Astrocyte (in vitro differentiated cells and primary cell): Measurements from ENCODE around the gene ANKRD33B. TPM values are rescaled to one million over a fixed set of nuclear protein-coding genes. Genes with fewer than 3 reads are reported as not detected.

ENCODE experiments used
- DNase-seq: peaks from one replicate; pipeline ENCODE4 v3.0.0-alpha.2; 2010; ENCODE audit warnings: low read depth
- FAIRE-seq: peaks from 2 replicates; lab custom pipeline; 2011; peaks lifted over from hg19 to GRCh38; lab: Jason Lieb, UNC
- H2AFZ ChIP-seq: 2 replicates; pipeline ENCODE4 v1.6.0; 2012; ENCODE audit warnings: low read depth, low read length, inconsistent platforms
- H3K27ac ChIP-seq: 2 replicates; pipeline ENCODE4 v1.5.1; 2011; ENCODE audit warnings: low read depth, low read length, inconsistent platforms
- H3K27me3 ChIP-seq: 2 replicates; pipeline ENCODE4 v1.6.0; 2011; ENCODE audit warnings: low read length, inconsistent platforms; ENCODE audit not compliant: insufficient read depth
- H3K36me3 ChIP-seq: 2 replicates; pipeline ENCODE4 v1.5.1; 2011; ENCODE audit warnings: low read length, inconsistent platforms; ENCODE audit not compliant: insufficient read depth
- H3K4me1 ChIP-seq: 2 replicates; pipeline ENCODE4 v1.5.1; 2011; ENCODE audit warnings: low read length, inconsistent platforms; ENCODE audit not compliant: insufficient read depth
- H3K4me2 ChIP-seq: 2 replicates; pipeline ENCODE4 v1.6.0; 2012; ENCODE audit warnings: low read length, inconsistent platforms
- H3K4me3 ChIP-seq: 2 replicates; pipeline ENCODE4 v1.5.1; 2011; ENCODE audit warnings: low read depth, mild to moderate bottlenecking, low read length, inconsistent platforms; ENCODE audit not compliant: insufficient read depth
- H3K79me2 ChIP-seq: 2 replicates; pipeline ENCODE4 v1.6.0; 2012; ENCODE audit warnings: mild to moderate bottlenecking, low read length, inconsistent platforms; ENCODE audit not compliant: insufficient read depth
- H3K9ac ChIP-seq: 2 replicates; pipeline ENCODE4 v1.6.0; 2012; ENCODE audit warnings: mild to moderate bottlenecking, low read length, inconsistent platforms
- H3K9me3 ChIP-seq: 2 replicates; pipeline ENCODE4 v1.5.1; 2012; ENCODE audit warnings: low read depth, mild to moderate bottlenecking, low read length, inconsistent platforms; ENCODE audit not compliant: insufficient read depth
- H4K20me1 ChIP-seq: 2 replicates; pipeline ENCODE4 v1.6.0; 2012; ENCODE audit warnings: low read length, inconsistent platforms; ENCODE audit not compliant: insufficient read depth
- H3K27ac Mint-ChIP-seq: one replicate; pipeline ENCODE4 v1.8.0; 2021; ENCODE audit warnings: mild to moderate bottlenecking, mixed read lengths; ENCODE audit not compliant: unreplicated experiment
- H3K27me3 Mint-ChIP-seq: one replicate; pipeline ENCODE4 v1.8.0; 2021; ENCODE audit warnings: low read depth, mixed read lengths; ENCODE audit not compliant: unreplicated experiment
- H3K36me3 Mint-ChIP-seq: one replicate; pipeline ENCODE4 v1.8.0; 2021; ENCODE audit warnings: low read depth, mixed read lengths; ENCODE audit not compliant: unreplicated experiment
- H3K4me1 Mint-ChIP-seq: one replicate; pipeline ENCODE4 v1.8.0; 2021; ENCODE audit warnings: low read depth, mixed read lengths; ENCODE audit not compliant: unreplicated experiment
- H3K4me3 Mint-ChIP-seq: one replicate; pipeline ENCODE4 v1.8.0; 2021; ENCODE audit warnings: mild to moderate bottlenecking, moderate library complexity, mixed read lengths; ENCODE audit not compliant: unreplicated experiment
- H3K9me3 Mint-ChIP-seq: one replicate; pipeline ENCODE4 v1.8.0; 2021; ENCODE audit warnings: mild to moderate bottlenecking, mixed read lengths; ENCODE audit not compliant: unreplicated experiment
- EZH2 ChIP-seq: IDR thresholded peaks from 2 replicates; pipeline ENCODE4 v1.6.1; 2012; ENCODE audit warnings: mild to moderate bottlenecking, low read length, inconsistent platforms; ENCODE audit not compliant: insufficient read depth
- total RNA-seq: library from RNA; stranded (reverse); gene quantifications from 2 replicates; pipeline ENCODE4 v1.2.1, GENCODE V29; 2021
- TF ChIP-seq, protein P1 (sequence below): IDR thresholded peaks from 2 replicates; pipeline ENCODE4 v1.5.1; 2011; ENCODE audit warnings: low read depth, mild to moderate bottlenecking, inconsistent platforms, low read length, moderate library complexity; ENCODE audit not compliant: insufficient read depth

The ANKRD33B gene
- total RNA-seq, 1 donor from 2014 or later: 22.7 TPM

- Histone ChIP-seq H4K20me1 (peaks cover 6% of the 10 kb centered on the region), H3K79me2 (no peaks in the 10 kb centered on the region), H3K27ac (no peak overlapping the region), H3K4me1 (no peaks in the 10 kb centered on the region), H3K27me3 (no peaks in the 10 kb centered on the region), H3K4me2 (no peak overlapping the region), H3K9me3 (no peaks in the 10 kb centered on the region), H3K9ac (no peak overlapping the region), H2AFZ (no peak overlapping the region), H3K36me3 (peaks cover 3% of the 10 kb centered on the region), H3K4me3 (no peak overlapping the region)
- peaks cover 5% of the 10 kb centered on the region for H3K9me3 Mint-ChIP-seq
- peaks cover 25% of the 10 kb centered on the region for H3K36me3 Mint-ChIP-seq
- peaks cover 11% of the 10 kb centered on the region for H3K27me3 Mint-ChIP-seq
- H3K27ac Mint-ChIP-seq: no peak overlapping the region
- FAIRE-seq (no peak), DNase-seq (no peak)
- H3K4me1 Mint-ChIP-seq: peaks cover 8% of the 10 kb centered on the region
- TF ChIP-seq, protein P1, sequence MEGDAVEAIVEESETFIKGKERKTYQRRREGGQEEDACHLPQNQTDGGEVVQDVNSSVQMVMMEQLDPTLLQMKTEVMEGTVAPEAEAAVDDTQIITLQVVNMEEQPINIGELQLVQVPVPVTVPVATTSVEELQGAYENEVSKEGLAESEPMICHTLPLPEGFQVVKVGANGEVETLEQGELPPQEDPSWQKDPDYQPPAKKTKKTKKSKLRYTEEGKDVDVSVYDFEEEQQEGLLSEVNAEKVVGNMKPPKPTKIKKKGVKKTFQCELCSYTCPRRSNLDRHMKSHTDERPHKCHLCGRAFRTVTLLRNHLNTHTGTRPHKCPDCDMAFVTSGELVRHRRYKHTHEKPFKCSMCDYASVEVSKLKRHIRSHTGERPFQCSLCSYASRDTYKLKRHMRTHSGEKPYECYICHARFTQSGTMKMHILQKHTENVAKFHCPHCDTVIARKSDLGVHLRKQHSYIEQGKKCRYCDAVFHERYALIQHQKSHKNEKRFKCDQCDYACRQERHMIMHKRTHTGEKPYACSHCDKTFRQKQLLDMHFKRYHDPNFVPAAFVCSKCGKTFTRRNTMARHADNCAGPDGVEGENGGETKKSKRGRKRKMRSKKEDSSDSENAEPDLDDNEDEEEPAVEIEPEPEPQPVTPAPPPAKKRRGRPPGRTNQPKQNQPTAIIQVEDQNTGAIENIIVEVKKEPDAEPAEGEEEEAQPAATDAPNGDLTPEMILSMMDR: no peak
- TF ChIP-seq EZH2: no peak
- H3K4me3 Mint-ChIP-seq: no peak overlapping the region
Measured at GRCh38 chr5:10674096-10674495, 110.2 kb downstream of the ANKRD33B start.

- Histone ChIP-seq H3K4me1 (no peaks in the 10 kb centered on the region), H4K20me1 (peaks cover 6% of the 10 kb centered on the region), H3K9me3 (no peaks in the 10 kb centered on the region), H3K27ac (no peak overlapping the region), H3K79me2 (no peaks in the 10 kb centered on the region), H3K4me2 (no peak overlapping the region), H3K27me3 (no peaks in the 10 kb centered on the region), H3K36me3 (peaks cover 3% of the 10 kb centered on the region), H2AFZ (no peak overlapping the region), H3K9ac (no peak overlapping the region), H3K4me3 (no peak overlapping the region)
- TF ChIP-seq, protein P1: no peak
- Mint-ChIP-seq H3K4me3 (no peak overlapping the region), H3K36me3 (peaks cover 25% of the 10 kb centered on the region), H3K27me3 (peaks cover 11% of the 10 kb centered on the region), H3K4me1 (peaks cover 8% of the 10 kb centered on the region), H3K9me3 (peaks cover 5% of the 10 kb centered on the region), H3K27ac (no peak overlapping the region)
- DNase-seq (no peak), FAIRE-seq (no peak)
Measured at GRCh38 chr5:10674582-10674981, 110.7 kb downstream of the ANKRD33B start.

DNA sequence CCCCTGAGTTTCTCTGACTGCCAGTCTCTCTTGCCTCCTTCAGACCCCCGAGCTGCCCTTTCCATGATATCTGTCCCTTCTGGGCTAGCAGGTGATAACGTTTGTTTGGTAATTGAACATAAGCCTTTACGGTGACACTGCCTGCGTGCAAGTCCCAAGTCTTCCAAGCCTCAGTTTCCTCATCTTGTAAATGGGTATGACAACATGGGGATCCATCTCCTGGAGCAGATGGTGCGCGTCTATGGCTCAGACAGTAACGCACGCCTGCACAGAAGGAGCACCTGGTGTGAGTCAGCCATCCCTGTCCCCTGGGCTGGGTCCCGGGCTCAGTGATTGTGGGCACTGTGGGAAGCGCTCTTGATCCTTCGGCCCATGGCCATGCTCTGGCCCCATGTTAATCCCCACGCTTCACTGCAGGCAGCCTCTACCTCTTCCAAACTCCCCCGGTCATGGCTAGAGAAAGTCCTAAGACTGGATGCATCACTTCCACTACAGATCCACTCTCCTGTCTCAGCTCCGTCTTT, 111.4 kb downstream of the ANKRD33B start:
- H2AFZ ChIP-seq: no peak overlapping the region
- H4K20me1 ChIP-seq: peaks cover 6% of the 10 kb centered on the region
- H3K27me3 ChIP-seq: no peaks in the 10 kb centered on the region
- no peak overlapping the region for H3K27ac ChIP-seq
- peaks cover 5% of the 10 kb centered on the region for H3K36me3 ChIP-seq
- FAIRE-seq (no peak), DNase-seq (no peak)
- no peak overlapping the region for H3K4me3 ChIP-seq
- H3K9me3 ChIP-seq: no peaks in the 10 kb centered on the region
- no peak overlapping the region for H3K4me2 ChIP-seq
- H3K4me1 Mint-ChIP-seq: peaks cover 8% of the 10 kb centered on the region
- H3K4me1 ChIP-seq: no peaks in the 10 kb centered on the region
- peaks cover 5% of the 10 kb centered on the region for H3K9me3 Mint-ChIP-seq
- H3K27me3 Mint-ChIP-seq: peaks cover 11% of the 10 kb centered on the region
- H3K4me3 Mint-ChIP-seq: no peak overlapping the region
- no peak overlapping the region for H3K27ac Mint-ChIP-seq
- no peak overlapping the region for H3K9ac ChIP-seq
- no peaks in the 10 kb centered on the region for H3K79me2 ChIP-seq
- TF ChIP-seq, protein P1: no peak
- TF ChIP-seq EZH2: no peak
- H3K36me3 Mint-ChIP-seq: peaks cover 30% of the 10 kb centered on the region
